Naive thymus-derived CD8-positive, alpha-beta T cell (primary cell): ENCODE data around the gene COA8. TPM values are rescaled to one million over a fixed set of nuclear protein-coding genes. Genes with fewer than 3 reads are reported as not detected.

Experiments
- ATAC-seq, 2 donors: fragments of 150-1000 bp; cut with Tn5 transposase in 1 of 2; sonication (Bioruptor Pico), chemical (Tn5 transposase) in 1 of 2; 1 replicate in 1 of 2; 2 replicates in 1 of 2; pipeline ENCODE4 v1.10.0; 2021; ENCODE audit warnings: mild to moderate bottlenecking in 2 of 2, moderate library complexity in 2 of 2
- POLR2A ChIA-PET: fragments of 350-600 bp; sonication (Branson Sonifier 250); formaldehyde crosslinking; loops from one replicate; lab custom pipeline; 2021; ENCODE audit warnings: antibody characterized with exemption; lab: Charles Lee
- DNase-seq, 10 donors: peaks; one replicate each; pipeline versions ENCODE4 v3.0.0 to v3.0.0-alpha.2; 2020 to 2022
- H3K27ac Mint-ChIP-seq, 10 donors: one replicate each; pipeline ENCODE4 v1.8.0; 2020 to 2022; ENCODE audit warnings: mild to moderate bottlenecking in 10 of 10, mixed read lengths in 10 of 10, moderate library complexity in 4 of 10, inconsistent platforms in 1 of 10
- H3K27me3 Mint-ChIP-seq, 5 donors: one replicate each; pipeline ENCODE4 v1.8.0; 2021 to 2022; ENCODE audit warnings: mixed read lengths in 5 of 5
- H3K36me3 Mint-ChIP-seq, 3 donors: one replicate each; pipeline ENCODE4 v1.8.0; 2020 to 2022; ENCODE audit warnings: mixed read lengths in 3 of 3, mild to moderate bottlenecking in 2 of 3, inconsistent platforms in 1 of 3
- H3K4me1 Mint-ChIP-seq, 4 donors: one replicate each; pipeline ENCODE4 v1.8.0; 2021 to 2022; ENCODE audit warnings: mixed read lengths in 4 of 4
- H3K4me3 Mint-ChIP-seq, 10 donors: one replicate each; pipeline ENCODE4 v1.8.0; 2020 to 2022; ENCODE audit warnings: mild to moderate bottlenecking in 10 of 10, mixed read lengths in 10 of 10, moderate library complexity in 6 of 10, inconsistent platforms in 1 of 10
- H3K9me3 Mint-ChIP-seq, 9 donors: one replicate each; pipeline ENCODE4 v1.8.0; 2020 to 2022; ENCODE audit warnings: mixed read lengths in 9 of 9, mild to moderate bottlenecking in 3 of 9, inconsistent platforms in 1 of 9, moderate library complexity in 1 of 9
- polyA plus RNA-seq, 3 donors: library from polyadenylated mRNA; unstranded; fragments of 300-500 nt; fragmentation: Illumina TruSeq; gene quantifications; one replicate each; pipeline ENCODE4 v1.2.3, GENCODE V29; 2021
- total RNA-seq, 8 experiments: library from RNA in 2 of 8; stranded (reverse) in 2 of 8; gene quantifications; one replicate each; pipeline ENCODE4 v1.2.3 and lab custom pipeline; 2021 to 2026

Gene COA8
- total and polyA plus RNA-seq, 5 experiments from 2014 or later: 27.4 to 72.0 (median 47.3) TPM

GRCh38 chr14:103540821-103541708 is 21.7 kb upstream of the COA8 start:
- Mint-ChIP-seq H3K27me3 (peaks cover 0 to 3% (median 0%) of the 10 kb centered on the region in 5 donors), H3K9me3 (no peaks in the 10 kb centered on the region), H3K27ac (no peak overlapping the region), H3K4me3 (no peak overlapping the region), H3K4me1 (peaks cover 0 to 3% (median 2%) of the 10 kb centered on the region in 4 donors), H3K36me3 (no peaks in the 10 kb centered on the region)
- ATAC-seq (no peak), DNase-seq (peak in 2 of 10 donors; percentile 3 to 32)
- POLR2A ChIA-PET: no interaction called here

- H3K4me3 Mint-ChIP-seq: no peak overlapping the region
- H3K9me3 Mint-ChIP-seq: no peaks in the 10 kb centered on the region
- no peaks in the 10 kb centered on the region for H3K36me3 Mint-ChIP-seq
- POLR2A ChIA-PET: no interaction called here
- no peak overlapping the region for H3K27ac Mint-ChIP-seq
- peaks cover 0 to 3% (median 0%) of the 10 kb centered on the region in 5 donors for H3K27me3 Mint-ChIP-seq
- peaks cover 0 to 4% (median 2%) of the 10 kb centered on the region in 4 donors for H3K4me1 Mint-ChIP-seq
- DNase-seq (peak in 1 of 10 donors; percentile 59), ATAC-seq (no peak)
These were observed 20.8 kb upstream of the COA8 start for GRCh38 chr14:103541709-103542604.

GRCh38 chr14:103542605-103543088 is 20.1 kb upstream of the COA8 start:
- POLR2A ChIA-PET: no interaction called here
- no peak overlapping the region for H3K4me3 Mint-ChIP-seq
- no peaks in the 10 kb centered on the region for H3K9me3 Mint-ChIP-seq
- peak in 1 of 10 donors; percentile 1 for DNase-seq
- H3K27me3 Mint-ChIP-seq: peaks cover 0 to 3% (median 0%) of the 10 kb centered on the region in 5 donors
- no peaks in the 10 kb centered on the region for H3K36me3 Mint-ChIP-seq
- ATAC-seq: no peak
- H3K4me1 Mint-ChIP-seq: peaks cover 0 to 4% (median 2%) of the 10 kb centered on the region in 4 donors
- H3K27ac Mint-ChIP-seq: no peak overlapping the region

GRCh38 chr14:103543140-103543539 is 19.6 kb upstream of the COA8 start:
- no peak overlapping the region for H3K27ac Mint-ChIP-seq
- peaks cover 0 to 3% (median 0%) of the 10 kb centered on the region in 5 donors for H3K27me3 Mint-ChIP-seq
- ATAC-seq (no peak), DNase-seq (peak in 1 of 10 donors; percentile 46)
- no peak overlapping the region for H3K4me3 Mint-ChIP-seq
- POLR2A ChIA-PET: interaction anchor here (0.9 kb wide), 1 partner anchor 20 kb away, joined by 3 read pairs; no protein-coding TSS in a partner anchor
- no peaks in the 10 kb centered on the region for H3K36me3 Mint-ChIP-seq
- H3K9me3 Mint-ChIP-seq: no peaks in the 10 kb centered on the region
- peaks cover 0 to 4% (median 2%) of the 10 kb centered on the region in 4 donors for H3K4me1 Mint-ChIP-seq

GRCh38 chr14:103543721-103544387 is 18.9 kb upstream of the COA8 start:
- no peak overlapping the region for H3K27ac Mint-ChIP-seq
- peaks cover 0 to 3% (median 0%) of the 10 kb centered on the region in 5 donors for H3K27me3 Mint-ChIP-seq
- H3K4me3 Mint-ChIP-seq: no peak overlapping the region
- DNase-seq: peak in 1 of 10 donors; percentile 55
- no peaks in the 10 kb centered on the region for H3K36me3 Mint-ChIP-seq
- no peak for ATAC-seq
- H3K4me1 Mint-ChIP-seq: peaks cover 0 to 4% (median 2%) of the 10 kb centered on the region in 4 donors
- POLR2A ChIA-PET: interaction anchor here (0.6 to 0.9 kb wide), 2 partner anchors 20 to 98 kb away, joined by 3 read pairs; no protein-coding TSS in a partner anchor
- no peaks in the 10 kb centered on the region for H3K9me3 Mint-ChIP-seq

- ATAC-seq: no peak
- Mint-ChIP-seq H3K36me3 (no peaks in the 10 kb centered on the region), H3K27me3 (peaks cover 0 to 3% (median 0%) of the 10 kb centered on the region in 5 donors), H3K9me3 (no peaks in the 10 kb centered on the region), H3K4me3 (no peak overlapping the region), H3K4me1 (peaks cover 0 to 2% (median 1%) of the 10 kb centered on the region in 4 donors), H3K27ac (peak overlapping the region in 1 of 10 donors; percentile 27)
- no peak for DNase-seq
- POLR2A ChIA-PET: interaction anchor here (0.6 to 2.3 kb wide), 4 partner anchors 11 to 786 kb away, joined by 3 to 9 read pairs (median 4); partner anchors contain the start of gene TRMT61A
These were observed 18.2 kb upstream of the COA8 start for GRCh38 chr14:103544388-103545218.

GRCh38 chr14:103545219-103545914 is 17.4 kb upstream of the COA8 start:
- no peak overlapping the region for H3K4me3 Mint-ChIP-seq
- no peaks in the 10 kb centered on the region for H3K9me3 Mint-ChIP-seq
- POLR2A ChIA-PET: interaction anchor here (0.7 to 2.3 kb wide), 4 partner anchors 12 to 787 kb away, joined by 3 to 9 read pairs (median 4); partner anchors contain the start of gene TRMT61A
- H3K27ac Mint-ChIP-seq: peak overlapping the region in 1 of 10 donors; percentile 72
- H3K27me3 Mint-ChIP-seq: peaks cover 0 to 3% (median 0%) of the 10 kb centered on the region in 5 donors
- ATAC-seq (no peak), DNase-seq (no peak)
- H3K4me1 Mint-ChIP-seq: peaks cover 0 to 2% (median 1%) of the 10 kb centered on the region in 4 donors
- H3K36me3 Mint-ChIP-seq: no peaks in the 10 kb centered on the region

GRCh38 chr14:103545915-103546651 is 16.7 kb upstream of the COA8 start:
- Mint-ChIP-seq H3K9me3 (no peaks in the 10 kb centered on the region), H3K36me3 (no peaks in the 10 kb centered on the region), H3K27ac (peak overlapping the region in 2 of 10 donors; percentile 46 to 72), H3K4me1 (peaks cover 0 to 2% (median 1%) of the 10 kb centered on the region in 4 donors), H3K4me3 (no peak overlapping the region), H3K27me3 (peaks cover 0 to 3% (median 0%) of the 10 kb centered on the region in 5 donors)
- DNase-seq (no peak), ATAC-seq (no peak)
- POLR2A ChIA-PET: interaction anchor here (1.6 to 2.3 kb wide), 4 partner anchors 13 to 27 kb away, joined by 4 to 9 read pairs (median 6); partner anchors contain the start of genes BAG5, COA8 and TRMT61A

- peaks cover 0 to 6% (median 5%) of the 10 kb centered on the region in 4 donors for H3K4me1 Mint-ChIP-seq
- peak; percentile 67 to 88 (median 76) for DNase-seq
- peaks cover 0 to 3% (median 0%) of the 10 kb centered on the region in 5 donors for H3K27me3 Mint-ChIP-seq
- no peaks in the 10 kb centered on the region for H3K9me3 Mint-ChIP-seq
- no peak overlapping the region for H3K27ac Mint-ChIP-seq
- H3K36me3 Mint-ChIP-seq: peaks cover 0 to 2% (median 0%) of the 10 kb centered on the region in 3 donors
- POLR2A ChIA-PET: interaction anchor here (1.6 to 2.3 kb wide), 3 partner anchors 15 to 28 kb away, joined by 5 to 9 read pairs (median 8); partner anchors contain the start of genes BAG5, COA8 and TRMT61A
- no peak overlapping the region for H3K4me3 Mint-ChIP-seq
- ATAC-seq: peak; percentile 88 to 93
These were observed 15.9 kb upstream of the COA8 start for GRCh38 chr14:103546652-103547454.
